GM23248 (cell line): Measurements from ENCODE around the gene PRSS36.

Source experiments
- EZH2 ChIP-seq: fragments of 200-600 bp; sonication (generic); IDR thresholded peaks from 2 replicates; pipeline ENCODE4 v1.6.1; 2018; ENCODE audit warnings: antibody characterized with exemption, mild to moderate bottlenecking; ENCODE audit not compliant: insufficient read depth, poor library complexity, severe bottlenecking
- EZH2phosphoT487 ChIP-seq: fragments of 200-600 bp; sonication (generic); IDR thresholded peaks from 2 replicates; pipeline ENCODE4 v1.6.1; 2018; ENCODE audit warnings: antibody characterized with exemption, moderate library complexity, mild to moderate bottlenecking, low read depth; ENCODE audit not compliant: insufficient read depth

DNA sequence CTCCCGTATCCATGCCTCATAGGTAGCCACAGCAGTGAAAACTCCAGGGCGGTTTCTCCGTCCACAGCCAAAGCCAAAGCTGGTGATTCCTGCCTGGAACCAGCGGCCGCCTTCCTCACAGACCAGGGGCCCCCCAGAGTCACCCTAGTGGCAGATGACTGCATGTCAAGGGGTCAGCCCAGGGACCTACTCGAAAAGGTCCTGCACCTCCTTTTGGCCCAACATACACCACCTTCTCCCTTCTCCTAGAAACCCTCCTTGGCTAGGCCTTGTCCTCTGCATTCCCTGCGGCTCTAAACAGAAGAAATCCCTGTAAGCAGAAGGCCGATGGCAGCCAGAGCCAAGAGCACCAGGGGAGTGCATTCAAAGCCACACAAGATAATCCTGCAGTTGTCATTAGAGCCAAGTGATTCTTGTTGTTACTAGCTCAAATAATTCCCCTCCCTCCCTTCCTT lies 6.1 kb downstream of the PRSS36 start:
- no peak for TF ChIP-seq EZH2
- no peak for TF ChIP-seq EZH2phosphoT487
